Retina (tissue), 1 donor: Measurements from ENCODE around the gene FAM83E.
A peak's percentile ranks its signal among the peaks of the same experiment; 100 is the strongest.
"Not testable (repeated sequence)": the region's sequence is repeated elsewhere in the genome, so short reads cannot be mapped to it uniquely, and the experiment has no call there.

Experiments
- DNase-seq: peaks from one replicate; pipeline ENCODE4 v3.0.0-alpha.2; 2016

FAM83E gene

DNA sequence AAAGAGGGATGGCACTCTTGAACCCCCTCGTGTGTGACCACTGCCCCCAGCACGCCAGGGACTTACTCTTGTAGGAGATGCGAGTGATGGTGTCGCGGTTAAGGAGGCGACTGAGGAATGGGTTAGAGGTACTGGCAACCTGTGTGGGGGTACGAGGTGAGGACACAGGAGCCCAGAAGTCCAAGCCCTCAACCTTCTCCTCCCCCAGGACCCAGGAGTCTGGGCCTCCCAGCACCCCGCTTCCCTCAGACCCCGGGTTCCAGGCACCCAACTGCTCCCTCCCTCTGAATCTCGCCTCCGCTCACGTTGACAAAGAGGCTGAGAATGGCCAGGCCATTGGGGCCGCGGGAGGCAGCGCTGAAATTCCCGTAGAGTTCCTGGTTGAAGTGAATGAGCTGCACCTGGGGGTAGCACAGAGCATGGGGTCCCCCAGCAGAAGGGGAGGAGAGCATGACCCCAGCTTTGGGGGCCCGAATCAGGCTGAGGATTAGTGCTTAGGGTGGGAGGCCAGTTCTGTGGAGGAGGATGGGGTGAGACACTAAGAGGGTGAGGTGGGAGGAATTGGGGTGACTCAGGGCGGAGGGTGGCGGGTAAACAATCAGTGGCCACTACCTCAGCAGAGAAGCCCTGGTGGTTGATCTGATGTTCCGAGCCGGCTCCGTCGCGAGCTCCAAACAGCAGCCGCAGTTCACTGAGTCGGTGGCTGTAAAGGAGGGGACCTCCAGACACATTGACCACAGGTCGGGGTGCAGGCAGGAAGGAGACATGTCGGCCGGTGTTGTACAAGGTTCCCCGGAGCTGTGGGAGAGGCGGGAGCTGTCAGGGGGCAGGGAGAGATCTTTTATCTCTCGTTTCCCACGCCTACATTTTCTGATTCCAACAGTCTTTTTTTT lies 24.9 kb upstream of the FAM83E start:
- DNase-seq = no peak

DNA sequence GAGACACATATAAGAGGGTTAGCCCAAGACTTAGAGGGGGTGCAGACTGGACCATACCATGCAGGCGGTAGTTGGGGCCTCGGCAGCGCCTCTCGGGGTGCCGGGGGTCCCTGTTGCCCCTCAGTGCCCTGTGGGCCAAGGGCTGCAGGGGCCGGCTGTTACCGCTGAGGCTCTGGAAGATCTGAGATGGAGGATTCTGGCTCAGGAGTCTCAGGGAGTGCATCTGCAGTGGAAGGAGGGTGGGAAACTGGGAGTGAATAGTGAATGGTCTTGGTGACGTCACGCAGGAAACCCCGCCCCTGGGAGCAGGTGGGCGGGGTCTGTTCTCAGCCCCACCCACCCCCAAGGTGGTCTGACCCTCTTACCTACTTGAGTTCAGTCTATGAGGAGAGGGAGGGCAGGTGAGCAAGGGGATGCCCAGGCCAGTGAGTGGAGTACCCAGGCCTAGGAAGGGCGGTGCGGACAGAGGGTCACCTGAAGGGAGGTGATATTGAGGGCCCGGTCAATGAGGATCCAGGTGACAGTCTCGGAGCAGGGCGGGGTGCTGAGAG lies 24.0 kb upstream of the FAM83E start:
- DNase-seq = no peak

DNA sequence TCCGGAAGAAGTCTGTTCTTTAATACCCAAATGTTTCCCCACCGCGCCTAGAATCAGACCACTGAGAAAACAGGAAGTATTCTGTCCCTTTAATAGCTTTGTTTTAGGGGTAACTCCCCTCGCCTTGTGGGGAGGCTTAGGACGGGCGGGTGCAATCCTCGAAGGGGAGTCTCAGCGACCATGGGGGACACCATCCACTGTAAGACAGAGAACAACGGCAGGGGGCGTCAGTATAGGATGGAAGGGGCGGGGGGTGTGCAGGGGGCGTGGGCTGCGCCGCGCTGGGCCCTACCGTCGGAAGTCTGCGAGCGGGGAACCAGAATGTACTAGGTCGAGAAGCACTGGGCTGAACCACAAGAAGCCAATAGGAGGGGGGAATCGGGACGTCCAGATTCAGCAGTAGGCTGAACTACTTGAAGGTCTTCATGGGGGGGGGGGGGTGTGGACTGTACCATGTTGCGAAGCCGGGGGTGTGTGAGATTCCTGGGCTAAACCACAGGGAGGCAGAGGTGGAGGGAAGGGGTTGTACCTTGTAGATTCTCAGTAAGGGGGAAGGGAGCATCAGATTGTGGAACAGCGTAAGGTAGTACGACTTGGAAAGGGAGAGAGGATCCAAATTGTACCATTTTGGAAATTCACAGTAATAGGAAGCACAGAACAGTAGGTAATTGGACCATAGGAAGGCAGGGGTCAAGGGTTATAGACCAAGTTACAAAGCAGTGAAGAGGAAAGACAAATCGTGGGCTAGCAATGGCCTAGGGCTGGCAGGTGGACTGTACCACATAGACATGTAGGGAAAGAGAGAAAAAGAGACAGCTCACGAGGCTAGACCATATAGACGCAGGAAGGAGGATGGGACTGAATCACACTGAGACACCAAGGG lies 23.3 kb upstream of the FAM83E start:
- peak; percentile 88 for DNase-seq

DNA sequence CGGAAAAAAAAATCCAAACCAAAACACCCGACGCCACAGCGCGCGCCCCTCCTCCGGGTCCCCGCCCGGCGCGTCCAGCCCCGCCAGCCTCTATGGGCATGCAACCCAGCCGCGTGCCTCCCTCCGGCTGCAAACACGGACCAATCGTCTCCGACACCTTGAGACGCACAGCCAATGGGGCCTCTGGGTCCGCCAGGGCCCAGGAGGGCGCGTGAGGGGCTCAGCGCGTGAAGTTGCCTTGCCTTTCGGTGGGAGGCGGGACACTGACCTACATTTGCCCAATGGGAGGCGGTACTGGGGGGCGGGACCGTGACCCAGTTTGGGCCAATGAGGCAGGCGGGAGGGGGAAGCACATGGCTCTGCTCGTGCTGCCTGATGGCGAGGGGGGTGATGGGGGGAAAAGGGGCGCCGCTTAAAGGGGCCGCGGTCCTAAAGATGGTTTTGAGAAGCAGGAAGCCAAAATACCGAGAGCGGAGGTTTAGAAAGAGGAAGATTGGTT lies 22.6 kb upstream of the FAM83E start:
- peak; percentile 97 for DNase-seq

DNA sequence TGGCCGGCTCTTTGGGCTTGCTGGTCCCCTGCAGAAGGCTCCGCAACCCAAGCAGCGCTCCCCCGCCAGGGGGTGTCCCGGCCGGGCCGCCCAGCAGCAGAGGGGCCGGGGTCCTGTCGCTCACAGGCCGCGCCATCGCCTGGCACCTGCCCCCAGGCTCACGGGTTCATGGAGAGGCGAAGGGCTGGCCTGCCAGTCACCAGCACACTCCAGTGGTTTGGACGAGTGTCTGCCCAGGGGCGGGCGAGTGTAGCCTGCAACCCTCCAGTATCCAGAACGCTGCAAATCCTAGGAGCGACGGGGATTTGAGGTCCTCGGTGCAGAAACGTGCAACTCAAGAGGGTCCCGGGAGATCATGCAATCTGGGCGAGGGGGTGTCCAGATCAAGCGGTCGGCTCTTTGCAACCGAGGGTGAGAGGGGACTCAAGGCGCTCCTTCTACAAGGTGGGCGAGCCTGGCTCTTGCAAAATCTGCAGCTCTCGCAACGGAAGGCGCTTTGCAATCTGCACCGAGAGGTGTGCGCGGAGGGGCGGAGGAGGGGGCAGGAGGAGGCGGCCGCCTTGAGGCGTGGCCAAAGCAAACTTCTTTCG lies 22.1 kb upstream of the FAM83E start, which contains the start of gene DBP:
TSS of gene DBP (minus strand) at position 521 of the 590 bp plus-strand sequence. CDS start at position 136, 385 bp downstream.
- DNase-seq = no peak

DNA sequence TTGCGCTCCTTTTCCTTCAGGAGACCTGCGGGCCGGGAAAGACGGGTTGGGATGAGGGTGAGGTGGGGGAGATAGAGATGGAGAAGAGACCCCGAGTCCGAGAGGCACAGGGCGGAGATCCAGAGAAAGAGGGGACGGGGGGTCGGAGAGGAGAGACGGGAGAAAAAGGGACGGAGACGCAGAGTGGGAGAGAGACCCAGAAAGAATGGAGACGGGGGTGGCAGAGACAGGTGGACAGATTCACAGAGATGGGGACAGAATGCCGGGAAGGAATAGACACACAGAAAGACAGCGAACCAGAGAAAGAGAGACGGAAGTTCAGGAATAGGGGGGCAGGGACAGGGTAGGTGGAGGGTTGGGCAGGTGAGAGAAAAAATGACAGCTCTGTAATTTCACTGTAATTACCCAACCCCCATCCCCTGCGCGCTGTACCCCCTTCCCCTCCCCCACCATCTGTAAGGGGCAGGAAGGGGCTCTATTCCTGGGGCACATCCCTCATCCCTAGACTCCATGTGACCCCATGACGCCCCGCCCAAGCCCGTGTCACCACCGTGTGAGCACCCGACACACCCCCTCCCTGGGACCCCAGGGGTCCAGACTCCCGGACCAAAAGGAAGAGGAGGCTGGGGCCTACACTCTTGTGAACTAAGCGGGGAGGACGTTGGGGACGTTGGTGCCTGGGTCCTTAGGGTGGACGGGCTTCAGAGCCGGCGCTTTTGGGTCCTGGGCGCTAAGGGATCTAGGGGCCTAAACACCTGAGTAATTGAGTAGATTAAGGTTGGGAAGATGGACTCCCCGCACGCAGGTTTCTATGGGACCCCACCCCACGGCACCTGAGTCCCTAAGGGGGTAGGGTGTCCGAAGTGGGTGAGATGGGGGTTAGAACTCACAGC lies 21.3 kb upstream of the FAM83E start:
- DNase-seq = no peak

DNA sequence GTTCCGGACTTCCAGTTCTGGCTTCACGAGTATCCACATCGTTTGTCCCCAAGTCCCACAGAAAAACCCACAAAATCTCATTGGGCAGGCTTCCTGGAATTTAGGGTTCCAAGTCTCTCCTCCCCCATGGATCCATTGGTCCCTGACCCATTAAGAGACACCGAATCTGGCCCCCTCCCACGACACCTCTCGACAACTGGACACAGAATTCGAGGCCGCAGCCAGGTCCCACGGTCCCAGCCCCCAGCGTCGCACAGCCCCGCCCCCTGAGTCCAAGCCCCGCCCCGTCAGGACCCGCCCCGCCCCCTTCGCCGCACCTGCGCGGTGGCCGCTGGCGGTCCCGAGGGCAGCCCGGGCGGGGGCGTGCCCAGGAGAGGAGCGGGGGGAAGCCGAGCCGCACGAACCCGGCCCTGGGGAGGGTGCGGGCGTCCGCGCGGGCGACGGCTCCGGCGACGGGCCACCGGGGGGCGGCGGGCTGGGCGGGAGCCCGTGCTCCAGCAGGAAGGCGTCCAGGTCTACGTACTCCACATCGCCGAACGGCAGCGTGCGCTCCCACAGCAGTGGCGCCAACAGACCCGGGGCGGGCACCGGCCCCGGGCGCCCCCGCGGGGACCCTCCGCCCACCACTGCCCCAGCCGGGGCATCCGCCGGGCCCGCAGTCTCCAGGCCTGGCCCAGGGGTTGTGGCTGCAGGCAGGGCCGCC lies 20.5 kb upstream of the FAM83E start:
- DNase-seq = peak; percentile 60

DNA sequence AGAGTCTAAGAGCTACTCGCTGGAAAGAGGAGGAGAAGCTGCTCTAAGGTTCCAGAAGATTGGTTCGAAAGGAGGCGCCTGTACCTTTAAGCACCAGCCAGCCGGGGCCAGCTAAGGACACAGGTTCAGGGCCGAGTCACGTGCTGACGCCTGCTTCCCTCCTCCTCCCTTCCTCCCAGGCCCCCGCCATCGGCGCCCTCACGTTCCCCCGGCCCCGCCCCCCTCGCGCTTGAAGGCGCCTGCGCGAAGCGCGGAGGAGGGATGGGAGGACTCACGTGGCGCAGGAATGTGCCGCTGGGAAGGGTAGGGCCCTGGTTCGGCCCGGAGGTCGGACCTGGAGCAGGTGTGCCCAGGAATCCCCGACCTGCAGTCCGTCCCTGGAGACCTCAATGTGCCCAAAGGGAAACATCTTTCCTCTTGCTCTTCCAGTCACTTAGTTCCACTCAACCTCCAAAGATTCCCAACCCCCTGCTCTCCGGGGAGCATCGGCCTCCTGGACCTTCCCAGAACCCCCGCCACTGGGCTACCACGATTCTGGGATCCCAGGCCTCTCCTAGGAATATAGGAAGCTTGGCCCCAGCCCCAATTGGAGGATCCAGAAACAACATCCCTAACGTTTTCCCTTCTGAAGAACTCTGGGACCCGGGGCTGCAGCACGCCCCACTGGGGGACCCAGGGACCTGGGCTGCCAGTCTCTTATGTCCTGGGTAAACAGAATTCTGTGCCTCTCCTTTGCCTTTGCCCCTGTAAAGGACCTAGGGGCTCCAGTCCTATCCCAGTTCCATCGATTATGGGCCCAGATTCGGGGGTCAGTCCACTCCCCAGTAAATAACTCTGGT lies 19.8 kb upstream of the FAM83E start:
- DNase-seq = peak; percentile 92

DNA sequence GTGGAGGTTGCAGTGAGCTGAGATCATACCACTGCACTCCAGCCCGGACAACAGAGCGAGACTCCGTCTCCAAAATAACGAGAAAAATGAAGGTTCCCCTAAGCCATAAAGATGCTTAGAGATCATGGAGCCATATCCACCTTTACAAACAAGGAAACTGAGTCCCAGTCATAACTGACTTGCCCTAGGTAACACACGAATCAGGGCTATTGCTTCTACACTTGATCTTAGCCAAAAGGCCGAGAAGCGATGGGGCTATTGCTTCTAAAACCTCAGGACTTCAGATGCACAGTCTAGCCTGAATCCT lies 19.1 kb upstream of the FAM83E start:
- DNase-seq = no peak

DNA sequence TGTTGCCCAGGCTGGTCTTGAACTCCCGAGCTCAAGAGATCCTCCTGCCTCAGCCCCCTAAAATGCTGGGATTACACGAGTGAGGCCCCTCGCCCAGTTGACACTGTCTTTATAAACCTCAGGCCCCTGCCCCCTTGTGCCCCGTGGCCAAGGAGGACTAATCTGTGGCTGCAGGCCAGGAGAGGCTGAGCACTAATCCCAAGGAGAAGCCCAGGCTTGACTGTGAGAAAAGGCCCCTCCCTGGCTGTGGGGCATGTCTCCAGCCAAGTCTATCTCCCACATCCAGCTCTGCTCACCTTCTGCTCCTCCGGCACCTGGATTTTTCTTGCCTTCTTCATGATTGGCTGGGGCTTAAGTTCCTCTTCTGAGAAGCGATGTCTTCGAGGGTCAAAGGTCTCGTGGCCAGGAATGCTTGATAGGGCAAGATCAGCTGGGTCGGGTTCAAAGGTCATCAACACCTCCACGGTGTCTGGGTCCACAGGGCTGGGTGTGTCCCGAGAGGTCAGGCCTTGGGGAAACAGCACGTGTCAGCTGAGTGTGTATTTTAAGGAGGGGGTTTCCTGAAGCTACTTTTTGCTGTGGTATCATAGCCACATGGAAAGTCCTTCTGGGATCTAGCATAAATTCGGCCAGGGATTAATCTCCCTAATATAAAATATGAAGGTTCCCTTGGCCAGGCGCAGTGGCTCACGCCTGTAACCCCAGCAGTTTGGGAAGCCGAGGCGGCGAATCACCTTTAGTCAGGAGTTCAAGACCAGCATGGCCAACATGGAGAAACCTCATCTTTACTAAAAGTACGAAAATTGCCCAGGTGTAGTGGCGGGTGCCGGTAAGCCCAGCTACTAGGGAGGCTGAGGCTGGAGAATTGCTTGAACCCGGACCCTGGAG lies 18.5 kb upstream of the FAM83E start:
- DNase-seq = no peak

DNA sequence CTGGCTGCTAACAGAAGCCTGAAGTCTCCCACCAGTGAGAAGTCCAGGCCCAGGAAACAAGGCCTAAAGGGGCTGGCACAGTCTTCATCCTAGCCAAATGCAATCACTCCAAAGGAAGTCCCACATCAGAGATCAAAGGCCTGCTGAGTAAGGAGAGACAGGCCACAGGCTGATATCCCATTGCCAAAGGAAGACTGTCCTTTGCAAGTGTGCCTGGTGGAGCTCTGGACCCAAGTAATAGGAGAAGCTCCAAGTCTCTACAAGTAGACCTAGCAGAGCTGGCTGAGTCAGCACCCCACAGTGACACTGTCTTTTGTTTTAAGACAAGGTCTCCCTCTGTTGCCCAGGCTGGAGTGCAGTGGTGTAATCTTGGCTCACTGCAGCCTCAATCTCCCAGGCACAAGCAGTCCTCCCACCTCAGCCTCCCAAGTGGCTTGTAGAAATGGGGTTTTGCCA lies 17.8 kb upstream of the FAM83E start:
- DNase-seq = no peak

DNA sequence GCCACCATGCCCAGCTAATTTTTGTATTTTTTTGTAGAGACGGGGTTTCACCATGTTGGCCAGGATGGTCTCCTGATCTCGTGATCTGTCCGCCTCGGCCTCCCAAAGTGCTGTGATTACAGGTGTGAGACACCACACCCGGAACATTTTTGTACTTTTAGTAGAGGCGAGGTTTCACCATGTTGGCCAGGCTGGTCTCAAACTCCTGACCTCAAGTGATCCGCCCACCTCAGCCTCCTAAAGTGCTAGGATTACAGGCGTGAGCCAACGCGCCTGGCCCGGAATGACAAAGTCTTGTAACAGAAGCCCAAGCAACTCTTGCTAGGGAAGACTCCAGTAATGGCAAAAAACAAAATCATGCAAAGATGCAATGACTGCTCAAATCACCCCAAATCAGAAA lies 17.4 kb upstream of the FAM83E start:
- not testable (repeated sequence) for DNase-seq

DNA sequence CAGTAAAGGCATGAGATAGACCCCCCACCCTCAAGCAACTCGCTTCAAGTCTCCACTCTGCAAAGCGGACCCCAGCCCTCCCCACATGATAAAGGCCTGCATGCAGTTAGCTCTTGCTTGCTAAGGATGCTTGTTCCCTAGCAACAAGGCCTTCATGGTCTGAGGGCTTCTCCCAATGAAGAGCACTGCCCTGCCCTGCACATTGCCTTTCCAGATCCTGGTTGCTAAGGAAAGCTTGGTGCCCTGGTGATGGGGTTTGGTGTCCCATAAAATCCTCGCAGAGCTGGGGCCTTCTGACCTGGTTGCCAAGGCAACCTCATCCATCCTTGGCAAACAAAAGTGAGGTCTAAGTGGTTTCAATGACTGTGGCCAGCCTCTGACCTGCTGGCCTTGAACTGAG lies 16.3 kb upstream of the FAM83E start:
- no peak for DNase-seq

DNA sequence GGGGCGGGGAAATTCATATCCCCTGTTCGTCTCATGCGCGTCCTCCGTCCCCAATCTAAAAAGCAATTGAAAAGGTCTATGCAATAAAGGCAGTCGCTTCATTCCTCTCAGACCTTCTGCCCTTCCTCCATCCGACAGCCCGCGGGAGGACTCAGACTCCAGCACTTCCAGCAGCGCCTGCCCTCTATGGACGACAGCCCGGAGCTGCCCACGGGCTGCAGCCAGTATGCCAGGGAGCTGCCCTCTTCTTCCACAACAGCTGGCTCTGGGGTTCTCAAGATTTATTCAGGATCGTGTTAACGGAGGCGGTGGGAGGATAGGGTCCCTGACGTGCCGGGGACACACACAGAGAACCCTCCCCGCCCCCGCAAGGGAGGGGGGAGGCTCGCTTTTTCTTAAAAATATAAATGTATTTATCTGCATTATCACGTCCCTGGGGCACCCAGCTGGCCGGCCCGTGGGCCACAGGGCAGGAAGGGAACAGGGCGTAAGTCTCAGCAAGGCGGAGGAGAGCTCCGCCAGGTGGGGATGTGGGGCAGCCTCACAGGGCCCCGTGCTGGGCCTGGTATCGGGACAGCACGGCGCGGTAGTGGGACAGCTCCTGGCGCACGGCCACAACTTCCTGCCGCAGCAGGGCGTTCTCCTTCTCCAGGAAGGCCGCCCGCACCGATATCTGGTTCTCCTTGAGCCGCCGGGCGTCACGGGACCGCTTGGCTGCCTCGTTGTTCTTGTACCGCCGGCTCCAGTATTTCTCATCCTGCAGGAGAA lies 15.6 kb upstream of the FAM83E start:
- peak; percentile 47 for DNase-seq

DNA sequence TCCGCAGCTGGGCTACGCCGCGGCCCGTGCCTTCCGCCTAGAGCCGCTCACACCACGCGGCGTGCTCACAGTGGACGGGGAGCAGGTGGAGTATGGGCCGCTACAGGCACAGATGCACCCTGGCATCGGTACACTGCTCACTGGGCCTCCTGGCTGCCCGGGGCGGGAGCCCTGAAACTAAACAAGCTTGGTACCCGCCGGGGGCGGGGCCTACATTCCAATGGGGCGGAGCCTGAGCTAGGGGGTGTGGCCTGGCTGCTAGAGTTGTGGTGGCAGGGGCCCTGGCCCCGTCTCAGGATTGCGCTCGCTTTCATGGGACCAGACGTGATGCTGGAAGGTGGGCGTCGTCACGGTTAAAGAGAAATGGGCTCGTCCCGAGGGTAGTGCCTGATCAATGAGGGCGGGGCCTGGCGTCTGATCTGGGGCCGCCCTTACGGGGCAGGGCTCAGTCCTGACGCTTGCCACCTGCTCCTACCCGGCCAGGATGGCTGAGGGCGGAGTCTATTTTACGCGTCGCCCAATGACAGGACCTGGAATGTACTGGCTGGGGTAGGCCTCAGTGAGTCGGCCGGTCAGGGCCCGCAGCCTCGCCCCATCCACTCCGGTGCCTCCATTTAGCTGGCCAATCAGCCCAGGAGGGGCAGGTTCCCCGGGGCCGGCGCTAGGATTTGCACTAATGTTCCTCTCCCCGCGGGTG lies 14.9 kb upstream of the FAM83E start:
- DNase-seq = peak; percentile 57

DNA sequence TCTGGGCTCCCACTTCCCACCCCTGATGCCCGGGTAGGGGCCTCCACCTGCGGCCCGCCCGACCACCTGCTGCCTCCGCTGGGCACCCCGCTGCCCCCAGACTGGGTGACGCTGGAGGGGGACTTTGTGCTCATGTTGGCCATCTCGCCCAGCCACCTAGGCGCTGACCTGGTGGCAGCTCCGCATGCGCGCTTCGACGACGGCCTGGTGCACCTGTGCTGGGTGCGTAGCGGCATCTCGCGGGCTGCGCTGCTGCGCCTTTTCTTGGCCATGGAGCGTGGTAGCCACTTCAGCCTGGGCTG lies 14.4 kb upstream of the FAM83E start:
- no peak for DNase-seq

DNA sequence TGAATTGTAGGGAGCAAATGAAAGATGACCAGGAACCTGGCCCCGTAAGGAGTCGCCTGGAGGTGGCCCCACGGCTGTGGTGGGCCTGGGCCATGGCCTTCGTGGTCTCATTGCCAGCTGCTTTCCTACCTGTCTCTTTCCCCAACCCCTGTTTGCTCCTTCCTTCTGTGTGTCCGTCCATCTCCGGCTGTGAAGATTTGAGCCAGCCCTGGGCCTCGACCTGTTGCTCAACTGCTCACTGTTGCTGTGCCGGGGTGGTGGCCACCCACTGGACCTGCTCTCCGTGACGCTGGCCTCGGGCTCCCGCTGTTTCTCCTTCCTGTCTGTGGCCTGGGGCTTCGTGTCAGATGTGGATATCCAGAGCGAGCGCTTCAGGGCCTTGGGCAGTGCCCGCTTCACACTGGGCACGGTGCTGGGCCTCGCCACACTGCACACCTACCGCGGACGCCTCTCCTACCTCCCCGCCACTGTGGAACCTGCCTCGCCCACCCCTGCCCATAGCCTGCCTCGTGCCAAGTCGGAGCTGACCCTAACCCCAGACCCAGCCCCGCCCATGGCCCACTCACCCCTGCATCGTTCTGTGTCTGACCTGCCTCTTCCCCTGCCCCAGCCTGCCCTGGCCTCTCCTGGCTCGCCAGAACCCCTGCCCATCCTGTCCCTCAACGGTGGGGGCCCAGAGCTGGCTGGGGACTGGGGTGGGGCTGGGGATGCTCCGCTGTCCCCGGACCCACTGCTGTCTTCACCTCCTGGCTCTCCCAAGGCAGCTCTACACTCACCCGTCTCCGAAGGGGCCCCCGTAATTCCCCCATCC lies 13.8 kb upstream of the FAM83E start:
- no peak for DNase-seq
